ENCODE data around the gene CFAP43.
A peak's percentile ranks its signal among the peaks of the same experiment; 100 is the strongest.

Gene CFAP43, protein sequence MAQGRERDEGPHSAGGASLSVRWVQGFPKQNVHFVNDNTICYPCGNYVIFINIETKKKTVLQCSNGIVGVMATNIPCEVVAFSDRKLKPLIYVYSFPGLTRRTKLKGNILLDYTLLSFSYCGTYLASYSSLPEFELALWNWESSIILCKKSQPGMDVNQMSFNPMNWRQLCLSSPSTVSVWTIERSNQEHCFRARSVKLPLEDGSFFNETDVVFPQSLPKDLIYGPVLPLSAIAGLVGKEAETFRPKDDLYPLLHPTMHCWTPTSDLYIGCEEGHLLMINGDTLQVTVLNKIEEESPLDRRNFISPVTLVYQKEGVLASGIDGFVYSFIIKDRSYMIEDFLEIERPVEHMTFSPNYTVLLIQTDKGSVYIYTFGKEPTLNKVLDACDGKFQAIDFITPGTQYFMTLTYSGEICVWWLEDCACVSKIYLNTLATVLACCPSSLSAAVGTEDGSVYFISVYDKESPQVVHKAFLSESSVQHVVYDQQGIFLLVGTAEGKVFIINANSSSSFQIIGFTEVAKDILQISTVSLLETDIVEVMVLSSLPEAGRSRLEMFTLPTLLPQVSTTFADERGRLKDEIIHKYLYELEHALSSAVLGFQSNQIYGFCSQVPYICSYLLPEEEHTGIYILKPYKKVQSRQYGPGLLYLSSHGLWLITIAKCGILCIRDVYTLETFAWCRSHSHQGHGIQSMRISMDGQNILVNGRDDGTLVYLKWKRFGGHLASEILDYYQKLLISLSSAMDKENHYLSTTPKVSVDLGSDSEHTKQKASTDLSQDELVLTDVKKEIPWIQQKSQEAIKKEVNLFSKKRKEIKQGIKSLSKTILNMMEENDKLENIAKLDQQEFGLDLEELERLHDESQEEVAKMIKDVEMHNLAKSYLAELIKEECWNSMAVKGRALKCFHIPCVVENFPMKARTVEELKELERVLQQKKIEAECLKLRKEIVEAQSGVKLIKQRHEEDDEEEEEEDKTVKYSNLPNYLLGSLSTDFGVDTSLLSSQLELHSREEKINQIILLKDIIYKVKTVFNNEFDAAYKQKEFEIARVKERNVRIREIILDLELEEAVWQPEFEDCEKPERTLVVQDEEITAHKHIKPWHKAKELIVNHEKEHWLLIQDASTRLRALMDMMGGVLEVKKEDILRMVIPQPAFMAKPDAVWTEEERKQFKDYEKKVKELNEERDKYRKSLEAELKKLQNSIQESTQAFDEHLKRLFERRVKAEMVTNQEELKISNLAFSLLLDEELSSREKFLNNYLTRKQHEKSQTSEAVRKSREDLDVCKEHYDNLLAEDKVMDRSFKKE (N-terminal part only)

DNA sequence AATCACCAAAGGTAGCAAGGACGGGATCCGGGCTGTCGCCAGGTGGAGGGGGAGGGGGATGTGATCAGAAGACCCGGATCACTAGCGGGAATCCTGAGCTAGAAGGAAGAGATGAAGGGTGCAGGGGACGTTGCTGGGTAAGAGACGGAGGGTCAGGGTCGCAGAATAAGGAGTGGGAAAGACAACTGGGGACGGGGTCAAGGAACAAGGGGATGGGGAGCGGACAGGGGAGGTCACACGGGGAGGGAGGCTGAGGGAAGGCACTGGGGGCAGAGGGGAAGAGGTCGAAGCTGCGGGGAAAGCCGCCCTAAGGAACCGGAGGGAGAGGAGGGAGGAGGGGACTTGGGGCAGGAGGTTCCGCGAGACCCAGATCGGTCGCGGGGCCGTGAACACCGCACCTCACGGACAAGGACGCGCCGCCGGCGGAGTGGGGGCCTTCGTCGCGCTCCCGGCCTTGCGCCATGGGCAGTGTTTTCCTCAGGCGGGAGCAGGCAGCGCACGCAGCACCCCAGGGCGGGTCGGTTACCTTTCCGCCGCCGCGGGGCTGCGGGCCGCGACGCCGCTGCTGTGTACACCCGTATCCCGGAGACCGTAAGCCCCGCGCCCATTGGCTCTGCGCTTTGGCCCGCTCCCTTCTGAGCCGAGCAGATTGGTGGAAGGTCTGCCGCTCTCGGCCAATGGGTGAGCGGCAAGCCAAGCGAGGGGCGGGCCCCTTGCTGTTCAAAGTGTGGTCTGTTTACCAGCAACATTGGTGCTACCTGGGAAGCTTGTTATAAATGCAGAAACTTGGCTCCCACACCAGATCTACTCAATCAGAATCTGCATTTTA is at the start of gene CFAP43:
CFAP43 (minus strand) TSS at position 581 of the 829 bp plus-strand sequence; CDS start at position 463, 118 bp downstream.
- DNase-seq, result peak; percentile 67 to 94

DNA sequence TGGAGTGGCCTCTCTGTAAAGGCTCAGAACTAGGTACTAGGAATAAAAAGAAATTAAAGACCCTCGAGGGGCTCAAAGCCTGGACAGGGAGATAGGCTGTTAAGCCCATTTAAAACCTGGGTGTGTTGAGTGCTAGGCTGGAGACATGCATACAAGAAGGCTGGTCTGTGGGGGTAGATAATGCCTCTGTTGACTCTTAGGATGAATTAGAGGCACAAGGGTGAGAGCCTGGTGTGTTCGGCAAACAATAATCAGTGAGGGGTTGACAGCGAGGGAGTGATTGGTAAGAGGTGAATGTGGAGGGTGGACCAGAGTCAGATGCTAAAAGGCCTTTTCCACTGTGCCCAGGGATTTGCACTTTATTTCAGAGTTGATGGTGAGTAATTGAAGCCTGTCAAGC is 49.5 kb upstream of the CFAP43 start:
- DNase-seq, result no peak

DNA sequence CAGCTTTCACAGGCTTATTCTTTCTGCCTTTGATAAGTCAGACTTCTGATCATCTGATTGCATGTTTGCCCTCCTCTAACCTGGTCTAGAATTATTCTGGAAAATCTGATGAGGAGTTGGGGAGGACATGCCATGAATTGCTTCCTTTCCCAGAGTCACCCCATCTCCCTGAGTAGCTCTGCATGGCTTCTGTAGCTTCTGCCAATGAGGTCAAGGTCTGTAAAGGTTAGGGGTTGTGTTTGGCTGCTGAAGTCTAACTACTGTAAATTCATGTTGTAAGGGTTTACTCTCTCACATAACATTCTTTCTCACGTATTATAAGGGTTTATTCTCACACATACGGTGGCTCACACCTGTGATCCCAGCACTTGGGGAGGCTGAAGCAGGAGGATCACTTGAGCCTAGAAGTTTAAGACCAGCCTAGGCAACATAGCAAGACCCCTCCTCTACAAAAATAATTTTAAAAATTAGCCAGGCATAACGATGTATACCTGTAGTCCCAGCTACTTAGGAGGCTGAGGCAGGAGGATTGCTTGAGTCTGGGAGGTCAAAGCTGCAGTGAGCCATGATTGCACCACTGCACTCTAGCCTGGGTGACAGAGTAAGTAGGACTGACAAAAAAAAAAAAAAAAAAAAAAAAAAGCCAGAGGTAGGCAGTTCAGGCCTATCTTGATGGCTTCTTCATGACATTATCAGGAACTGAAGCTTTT is 47.5 kb upstream of the CFAP43 start:
- DNase-seq, result no peak

DNA sequence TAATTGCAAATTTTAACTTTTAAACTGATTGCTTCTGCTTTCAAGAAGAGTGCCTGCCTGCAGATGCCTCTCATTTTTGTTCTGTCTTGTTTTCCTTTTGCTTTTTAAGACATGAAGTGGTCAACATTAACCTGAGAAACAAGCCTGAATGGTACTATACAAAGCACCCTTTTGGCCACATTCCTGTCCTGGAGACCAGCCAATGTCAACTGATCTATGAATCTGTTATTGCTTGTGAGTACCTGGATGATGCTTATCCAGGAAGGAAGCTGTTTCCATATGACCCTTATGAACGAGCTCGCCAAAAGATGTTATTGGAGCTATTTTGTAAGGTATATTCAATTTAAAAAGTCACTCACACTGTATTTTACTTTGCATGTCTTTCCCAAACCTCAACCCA is 45.6 kb upstream of the CFAP43 start:
- DNase-seq, result no peak

DNA sequence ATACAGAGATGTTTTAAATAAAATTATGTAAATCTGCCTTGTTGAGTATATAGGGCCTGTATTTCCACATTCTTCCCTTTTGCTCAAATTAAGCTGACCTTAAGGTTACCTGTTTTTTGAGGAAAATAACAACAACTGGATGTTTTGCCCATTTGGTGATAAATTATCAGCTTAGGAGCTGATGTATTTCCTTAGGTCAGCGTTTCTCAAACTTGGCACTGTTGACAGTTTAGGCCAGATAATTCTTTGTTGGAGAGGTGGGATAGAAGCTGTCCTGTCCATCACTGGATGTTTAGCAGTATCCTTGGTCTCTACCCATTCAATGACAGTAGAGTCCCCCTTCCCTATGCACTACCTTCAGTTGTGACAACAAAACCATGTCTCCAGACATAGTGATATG is 44.0 kb upstream of the CFAP43 start:
- no peak for DNase-seq

DNA sequence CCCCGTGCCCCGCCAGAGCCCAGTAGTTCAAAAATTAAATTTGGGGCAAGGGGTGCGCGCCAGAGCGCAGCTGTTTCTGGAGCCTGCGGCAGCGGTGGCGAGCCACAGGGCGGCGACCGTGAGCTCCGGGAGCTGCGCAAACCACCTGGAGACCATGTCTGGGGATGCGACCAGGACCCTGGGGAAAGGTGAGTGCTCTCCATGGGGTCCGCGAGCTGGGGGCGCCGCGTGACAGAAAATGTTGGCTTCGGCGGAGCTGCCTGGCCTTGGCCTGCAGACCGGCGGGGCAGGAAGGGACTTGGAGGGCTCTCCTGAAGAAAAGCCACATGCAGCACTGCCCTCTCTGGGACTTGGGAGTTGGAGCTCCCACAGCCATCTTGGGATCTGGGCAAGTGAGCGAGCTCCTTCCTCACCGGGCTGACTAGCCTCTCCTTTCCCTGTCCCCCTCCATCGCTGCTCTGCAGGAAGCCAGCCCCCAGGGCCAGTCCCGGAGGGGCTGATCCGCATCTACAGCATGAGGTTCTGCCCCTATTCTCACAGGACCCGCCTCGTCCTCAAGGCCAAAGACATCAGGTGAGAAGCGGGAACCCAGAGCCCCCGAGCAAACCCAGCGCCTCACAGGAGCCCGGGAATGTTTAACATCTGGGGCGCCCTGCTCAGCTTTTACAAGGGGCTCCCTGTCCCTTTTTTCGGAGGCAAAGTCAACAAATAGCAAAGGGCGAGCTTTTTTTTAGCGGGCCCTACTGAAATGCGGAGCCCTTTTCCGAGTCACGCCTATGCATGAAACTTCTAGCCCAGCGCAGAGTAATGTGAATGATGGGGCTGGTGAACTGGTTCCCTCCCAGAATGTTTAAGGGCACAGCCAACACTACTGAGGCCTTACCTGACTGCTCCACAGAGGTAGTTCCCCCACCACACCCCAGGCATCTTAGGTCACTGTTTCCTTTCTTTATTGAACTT is 42.9 kb upstream of the CFAP43 start:
- DNase-seq, result peak; percentile 51 to 70

DNA sequence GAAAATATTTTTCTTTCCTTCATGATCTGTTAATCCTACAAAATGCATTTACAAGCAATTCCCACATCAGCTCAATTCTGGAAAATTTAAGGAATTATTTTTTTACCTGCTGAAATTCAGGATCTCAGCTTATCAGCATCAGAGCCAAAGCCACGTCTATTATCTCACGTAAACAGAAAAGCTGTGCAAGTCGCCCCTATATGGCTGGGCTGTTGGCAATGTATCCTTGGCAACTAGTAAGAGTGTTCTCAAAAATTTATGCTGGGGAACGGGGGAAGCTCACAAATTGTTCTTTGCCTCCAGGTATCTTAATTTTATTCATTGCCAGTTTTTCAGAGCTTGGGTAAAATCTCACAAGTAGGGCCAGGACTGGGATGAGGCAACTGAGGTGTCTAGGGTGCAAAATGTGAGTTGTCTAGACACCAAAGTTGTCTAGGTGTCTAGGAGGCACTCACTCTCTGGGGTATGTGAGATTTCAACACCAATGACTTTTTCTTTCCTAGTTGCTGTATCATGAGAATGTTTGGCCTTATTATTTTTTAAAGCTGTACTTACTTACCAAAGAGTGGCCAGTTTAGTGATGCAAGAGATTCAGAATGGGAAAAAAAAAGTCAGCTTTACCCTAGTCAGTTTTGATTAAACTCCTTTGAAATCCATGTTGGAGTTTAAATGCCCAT is 41.9 kb upstream of the CFAP43 start:
- DNase-seq, result no peak

DNA sequence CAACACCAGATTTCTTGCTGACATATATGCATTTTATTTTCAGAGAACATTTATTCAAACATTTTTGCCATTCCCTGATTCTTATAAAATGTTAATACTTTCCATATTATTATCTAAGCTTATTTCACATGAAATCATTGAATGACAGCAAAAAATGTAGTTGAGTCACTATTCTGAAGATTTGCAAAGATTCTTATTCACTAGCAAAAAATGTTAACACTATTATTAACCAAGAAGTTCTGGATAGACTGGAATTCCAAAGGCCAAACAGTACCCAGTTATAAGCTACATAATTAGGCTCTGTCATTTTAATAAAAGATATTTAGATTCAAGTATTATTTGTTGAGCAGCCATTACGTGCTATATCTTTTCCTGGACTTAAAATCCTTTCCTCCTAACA is 41.1 kb upstream of the CFAP43 start:
- no peak for DNase-seq

DNA sequence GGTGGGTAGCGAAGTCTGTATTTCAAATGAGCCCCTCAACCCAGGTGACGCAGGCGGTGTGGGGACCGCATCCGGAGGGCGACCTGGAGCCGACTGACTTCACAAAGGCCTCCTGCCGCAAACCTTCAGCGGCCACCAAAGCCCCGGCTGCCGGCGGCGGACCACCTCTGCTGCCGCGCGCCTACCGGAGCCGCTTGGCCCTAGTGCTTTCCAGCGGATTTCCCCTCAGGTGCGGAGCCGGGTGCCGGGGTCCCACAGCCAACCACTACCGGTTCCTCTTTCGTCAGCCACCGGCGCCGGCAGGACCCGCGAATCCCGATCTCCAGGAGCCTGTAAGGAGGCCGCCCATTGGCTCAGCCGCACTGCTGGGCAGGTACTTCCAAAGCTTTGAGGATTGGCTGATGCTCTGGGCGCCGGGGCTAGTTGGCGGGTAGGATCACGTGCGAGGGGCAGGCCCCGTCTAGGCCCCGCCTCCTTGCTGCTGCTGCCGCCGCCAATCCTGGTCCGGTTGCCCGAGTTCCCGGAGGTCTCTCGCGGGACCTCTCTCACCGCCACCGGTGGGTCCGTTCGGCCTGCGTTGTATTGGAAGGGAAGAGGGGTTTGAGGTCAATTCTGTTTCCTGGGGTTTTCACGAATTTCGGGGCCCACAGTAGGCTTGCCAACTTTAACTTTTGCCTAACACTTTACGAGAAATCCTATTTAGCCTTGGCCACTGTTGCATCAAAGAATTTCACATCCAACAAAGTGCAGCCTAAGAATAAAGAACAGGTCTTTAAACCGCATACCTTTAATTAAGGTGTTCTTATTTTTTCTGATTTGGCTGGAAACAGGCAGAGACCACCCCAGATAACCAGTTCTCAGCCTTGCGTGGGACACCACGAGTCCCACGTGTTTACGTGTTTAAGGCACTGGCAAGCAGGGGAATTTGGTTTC is 36.8 kb upstream of the CFAP43 start, which contains the start of gene GSTO2:
GSTO2 (plus strand) TSS at position 472 of the 933 bp plus-strand sequence. CDS start 5,732 bp downstream, outside the sequence.
- peak; percentile 95 to 96 for DNase-seq

DNA sequence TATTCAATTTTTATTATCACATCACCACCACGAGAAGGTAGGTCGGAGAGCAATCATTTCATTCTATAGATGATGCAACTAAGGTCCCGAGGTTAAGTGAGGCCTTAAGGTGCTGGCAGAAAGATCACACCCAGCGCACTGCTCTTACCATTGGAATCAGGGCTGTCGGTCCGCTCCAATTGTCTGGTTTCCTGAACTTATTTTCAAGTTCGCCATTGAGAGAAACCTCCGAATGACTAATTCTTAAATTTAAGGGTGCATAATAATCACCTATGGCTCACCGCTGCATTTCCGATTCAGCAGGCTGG is 36.2 kb upstream of the CFAP43 start:
- DNase-seq, result no peak

DNA sequence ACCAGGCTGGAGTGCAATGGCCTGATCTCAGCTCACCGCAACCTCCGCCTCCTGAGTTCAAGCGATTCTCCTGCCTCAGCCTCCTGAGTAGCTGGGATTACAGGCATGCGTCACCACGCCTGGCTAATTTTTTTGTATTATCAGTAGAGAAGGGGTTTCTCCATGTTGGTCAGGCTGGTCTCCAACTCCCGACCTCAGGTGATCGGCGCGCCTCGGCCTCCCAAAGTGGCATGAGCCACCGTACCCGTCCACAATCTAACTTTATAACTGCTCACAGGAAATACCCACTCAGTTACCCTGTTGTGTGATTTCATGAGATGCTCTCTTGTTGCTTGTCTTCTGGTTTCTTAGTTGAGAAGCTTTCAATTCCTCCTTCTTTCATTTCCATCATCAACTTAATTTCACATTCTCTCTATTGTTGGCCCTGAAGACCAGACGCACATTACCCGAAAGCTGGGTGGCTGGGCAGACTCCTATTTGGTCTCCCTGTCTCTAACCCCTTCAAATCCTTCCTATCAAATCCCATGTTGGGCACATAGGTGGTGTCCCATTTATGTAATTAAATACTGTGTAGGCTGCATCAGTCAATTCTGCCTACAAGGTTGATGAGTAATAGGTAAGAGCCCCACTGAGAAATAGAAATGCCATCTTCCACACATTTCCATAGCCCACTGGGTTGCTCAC is 35.7 kb upstream of the CFAP43 start:
- no peak for DNase-seq

DNA sequence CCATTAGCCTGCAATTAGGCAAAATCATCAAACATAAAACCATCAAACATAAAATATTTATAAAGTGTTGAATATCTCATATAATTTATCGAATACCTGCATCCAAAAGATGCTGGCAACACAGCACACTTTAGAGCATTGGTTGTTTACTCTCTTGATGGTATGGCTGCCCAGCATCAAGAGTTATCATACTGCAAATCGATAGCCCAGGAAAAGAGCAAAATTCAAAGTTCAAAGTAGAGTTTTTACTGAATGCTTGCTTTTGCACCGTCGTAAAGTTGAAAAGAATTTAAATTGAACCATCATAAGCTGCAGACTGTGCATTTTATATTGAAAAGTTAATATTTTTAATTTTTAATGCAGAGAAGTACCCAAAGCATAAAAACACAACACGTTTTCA is 32.6 kb upstream of the CFAP43 start:
- DNase-seq, result no peak

DNA sequence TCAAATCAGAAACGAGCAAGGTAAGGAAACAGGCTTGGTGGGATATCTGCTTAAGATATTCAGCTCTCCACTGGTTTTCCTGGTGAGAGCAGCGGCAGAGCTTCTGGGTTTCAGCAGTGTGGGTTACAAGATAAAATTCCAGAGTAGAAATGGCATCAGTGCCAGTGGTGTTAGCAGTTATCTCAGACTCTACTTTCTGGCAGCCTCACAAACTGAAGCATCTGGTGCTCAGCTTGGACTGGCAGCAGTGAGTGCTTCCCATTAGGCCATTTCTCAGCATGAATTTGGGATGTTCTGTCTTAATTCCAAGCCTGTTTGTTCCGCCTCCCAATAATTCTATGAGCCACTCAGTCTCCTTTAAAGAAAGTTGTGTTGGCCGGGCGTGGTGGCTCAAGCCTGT is 29.9 kb upstream of the CFAP43 start:
- DNase-seq, result no peak

DNA sequence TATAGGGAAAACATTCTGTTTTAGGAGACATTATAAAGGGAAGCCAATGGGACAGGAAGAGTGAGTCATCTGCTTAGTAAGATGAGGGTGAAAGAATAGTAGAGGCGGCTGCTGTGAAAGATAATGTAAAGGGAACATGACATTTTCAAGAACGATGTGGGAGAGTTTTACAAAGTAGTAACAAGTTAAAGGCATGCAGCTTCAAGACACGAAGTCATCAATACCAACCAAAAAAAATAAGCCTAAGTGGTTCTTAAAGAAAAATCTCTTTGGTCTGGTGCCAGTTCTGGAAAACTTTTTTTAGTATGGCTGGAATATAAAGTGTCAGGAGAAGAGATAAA is 28.6 kb upstream of the CFAP43 start:
- no peak for DNase-seq

DNA sequence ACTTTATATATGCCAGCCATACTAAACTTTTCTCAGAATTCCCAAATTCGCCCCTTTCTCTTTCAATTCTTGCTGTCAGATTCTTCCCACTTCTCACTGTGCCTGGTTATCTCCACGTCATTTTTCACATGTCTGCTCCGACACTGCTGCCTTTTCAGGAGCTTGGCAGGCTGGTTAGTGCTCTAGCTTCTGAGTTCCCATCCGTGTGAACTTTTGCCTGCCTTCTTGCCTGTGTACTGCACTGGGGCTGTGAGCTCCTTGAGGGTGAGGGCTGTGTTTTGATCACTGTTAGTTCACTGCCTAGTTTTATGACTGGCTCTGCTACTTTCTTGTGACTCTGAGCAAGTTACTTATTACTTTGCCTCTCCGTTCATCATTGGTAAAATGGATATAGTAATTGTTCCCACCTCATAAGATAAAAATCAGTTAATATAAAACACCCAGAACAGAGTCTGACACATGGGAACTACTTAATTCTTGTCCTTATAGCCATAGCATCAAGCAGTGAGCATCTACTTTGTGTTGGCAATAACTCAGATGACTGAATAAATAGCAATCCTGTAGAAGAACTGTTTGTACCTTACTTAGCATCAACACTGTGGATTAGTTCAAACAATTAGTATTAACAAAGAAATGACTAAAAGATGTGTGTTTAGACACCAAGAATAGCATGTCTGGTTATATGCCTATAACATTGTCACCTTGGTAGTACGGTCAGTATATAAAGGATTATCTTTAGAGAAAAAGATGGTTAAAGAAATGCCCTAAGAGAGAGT is 28.0 kb upstream of the CFAP43 start:
- DNase-seq, result no peak

DNA sequence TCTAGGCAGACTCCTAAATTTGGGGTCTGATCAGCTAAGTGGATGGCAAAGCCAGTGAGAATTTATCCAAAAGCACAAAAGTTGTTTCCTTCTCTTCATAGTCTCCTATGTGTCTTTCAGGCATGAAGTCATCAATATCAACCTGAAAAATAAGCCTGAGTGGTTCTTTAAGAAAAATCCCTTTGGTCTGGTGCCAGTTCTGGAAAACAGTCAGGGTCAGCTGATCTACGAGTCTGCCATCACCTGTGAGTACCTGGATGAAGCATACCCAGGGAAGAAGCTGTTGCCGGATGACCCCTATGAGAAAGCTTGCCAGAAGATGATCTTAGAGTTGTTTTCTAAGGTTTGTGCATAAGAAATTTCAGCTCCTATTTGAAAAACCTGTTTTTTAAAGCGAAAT is 27.3 kb upstream of the CFAP43 start:
- DNase-seq, result no peak

DNA sequence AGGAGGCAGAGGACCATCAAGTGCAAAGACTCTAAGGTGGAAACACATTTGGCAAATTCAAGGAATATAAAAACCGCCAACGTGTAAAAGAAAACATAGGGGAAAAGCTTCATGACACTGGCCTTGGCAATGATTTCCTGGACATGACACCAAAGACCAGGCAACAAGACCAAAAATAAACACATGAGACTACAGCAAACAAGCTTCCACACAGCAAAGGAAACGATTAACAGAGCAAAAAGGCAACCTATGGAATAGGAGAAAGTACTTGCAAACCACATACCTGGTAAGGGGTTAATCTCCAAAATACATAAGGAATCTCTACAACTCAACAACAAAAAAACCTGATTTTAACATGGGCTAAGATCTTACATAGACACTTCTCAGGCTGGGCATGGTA is 26.0 kb upstream of the CFAP43 start:
- DNase-seq, result no peak
